Measurements from ENCODE around the gene CORO2B.

The CORO2B gene

GRCh38 chr15:68696414-68697363, 117.9 kb downstream of the CORO2B start:
- H3K9me3 ChIP-seq (ENCODE audit: control insufficient read depth, low read length) = no peaks in the 10 kb centered on the region
- H3K4me1 ChIP-seq = peaks cover 11% of the 10 kb centered on the region
- no peak overlapping the region for H3K9ac ChIP-seq
- no peak for TF ChIP-seq CTCF (IDR thresholded peaks at IDR 0.05)
- H3K4me2 ChIP-seq (ENCODE audit: low read length) = no peak overlapping the region
- H3K79me2 ChIP-seq = no peaks in the 10 kb centered on the region
- H3K4me3 ChIP-seq (ENCODE audit: low read depth, low read length) = no peak overlapping the region
- H3K27ac ChIP-seq = no peak overlapping the region
- H3K27me3 ChIP-seq (ENCODE audit: control insufficient read depth, insufficient read depth, low read length) = no peaks in the 10 kb centered on the region
- no peaks in the 10 kb centered on the region for H3K36me3 ChIP-seq (ENCODE audit: control insufficient read depth, insufficient read depth, low read length)
- H2AFZ ChIP-seq = no peak overlapping the region

- no peak for TF ChIP-seq CTCF (IDR thresholded peaks at IDR 0.05)
- H3K4me1 ChIP-seq = peaks cover 9% of the 10 kb centered on the region
- no peak overlapping the region for H3K4me3 ChIP-seq (ENCODE audit: low read depth, low read length)
- H3K36me3 ChIP-seq (ENCODE audit: control insufficient read depth, insufficient read depth, low read length) = no peaks in the 10 kb centered on the region
- no peaks in the 10 kb centered on the region for H3K79me2 ChIP-seq
- H3K4me2 ChIP-seq (ENCODE audit: low read length) = no peak overlapping the region
- no peaks in the 10 kb centered on the region for H3K27me3 ChIP-seq (ENCODE audit: control insufficient read depth, insufficient read depth, low read length)
- no peak overlapping the region for H3K9ac ChIP-seq
- no peak overlapping the region for H3K27ac ChIP-seq
- H3K9me3 ChIP-seq (ENCODE audit: control insufficient read depth, low read length) = no peaks in the 10 kb centered on the region
- no peak overlapping the region for H2AFZ ChIP-seq
Measured at GRCh38 chr15:68697711-68698690, 119.2 kb downstream of the CORO2B start.

- Histone ChIP-seq H3K4me2 (ENCODE audit: low read length) (no peak overlapping the region), H3K79me2 (no peaks in the 10 kb centered on the region), H3K27me3 (ENCODE audit: control insufficient read depth, insufficient read depth, low read length) (no peaks in the 10 kb centered on the region), H3K36me3 (ENCODE audit: control insufficient read depth, insufficient read depth, low read length) (no peaks in the 10 kb centered on the region), H3K4me3 (ENCODE audit: low read depth, low read length) (no peak overlapping the region), H3K4me1 (peaks cover 5% of the 10 kb centered on the region), H3K27ac (no peak overlapping the region), H3K9ac (no peak overlapping the region), H2AFZ (no peak overlapping the region), H3K9me3 (ENCODE audit: control insufficient read depth, low read length) (no peaks in the 10 kb centered on the region)
- no peak for TF ChIP-seq CTCF (IDR thresholded peaks at IDR 0.05)
Measured at GRCh38 chr15:68698708-68699107, 119.9 kb downstream of the CORO2B start.

GRCh38 chr15:68699124-68699880, 120.5 kb downstream of the CORO2B start:
- TF ChIP-seq CTCF (IDR thresholded peaks at IDR 0.05) = no peak
- no peak overlapping the region for H3K4me3 ChIP-seq (ENCODE audit: low read depth, low read length)
- no peak overlapping the region for H2AFZ ChIP-seq
- H3K4me2 ChIP-seq (ENCODE audit: low read length) = no peak overlapping the region
- H3K27me3 ChIP-seq (ENCODE audit: control insufficient read depth, insufficient read depth, low read length) = no peaks in the 10 kb centered on the region
- no peak overlapping the region for H3K27ac ChIP-seq
- no peaks in the 10 kb centered on the region for H3K36me3 ChIP-seq (ENCODE audit: control insufficient read depth, insufficient read depth, low read length)
- H3K9ac ChIP-seq = no peak overlapping the region
- peaks cover 5% of the 10 kb centered on the region for H3K4me1 ChIP-seq
- no peaks in the 10 kb centered on the region for H3K9me3 ChIP-seq (ENCODE audit: control insufficient read depth, low read length)
- no peaks in the 10 kb centered on the region for H3K79me2 ChIP-seq

Data from parathyroid adenoma (tissue), 2 donors.